Cortex of kidney (tissue), 1 donor: ENCODE results near the gene UNC13A.
"Not testable (repeated sequence)": the region's sequence is repeated elsewhere in the genome, so short reads cannot be mapped to it uniquely, and the experiment has no call there.

Source experiments
- DNase-seq: peaks from one replicate; lab custom pipeline; 2025; lab: John Stamatoyannopoulos, UW

UNC13A gene

GRCh38 chr19:17604372-17605025, 83.7 kb downstream of the UNC13A start:
- no peak for DNase-seq

- DNase-seq, result no peak
Measured at GRCh38 chr19:17602872-17603510, 85.2 kb downstream of the UNC13A start.

- DNase-seq, result no peak
Measured at GRCh38 chr19:17602217-17602616, 85.9 kb downstream of the UNC13A start.

GRCh38 chr19:17601683-17602082, 86.5 kb downstream of the UNC13A start:
- DNase-seq, result no peak

GRCh38 chr19:17599780-17600179, 88.4 kb downstream of the UNC13A start:
- no peak for DNase-seq

GRCh38 chr19:17598953-17599352, 89.2 kb downstream of the UNC13A start:
- no peak for DNase-seq

- not testable (repeated sequence) for DNase-seq
Measured at GRCh38 chr19:17598063-17598462, 90.1 kb downstream of the UNC13A start.

GRCh38 chr19:17594296-17594695, 93.9 kb downstream of the UNC13A start:
- not testable (repeated sequence) for DNase-seq

- no peak for DNase-seq
Measured at GRCh38 chr19:17590866-17591265, 97.3 kb downstream of the UNC13A start.

- not testable (repeated sequence) for DNase-seq
Measured at GRCh38 chr19:17585395-17585794, 102.8 kb downstream of the UNC13A start.

GRCh38 chr19:17584132-17584531, 104.0 kb downstream of the UNC13A start:
- no peak for DNase-seq

- DNase-seq, result no peak
Measured at GRCh38 chr19:17582613-17583012, 105.5 kb downstream of the UNC13A start.

GRCh38 chr19:17581211-17581874, 106.8 kb downstream of the UNC13A start:
- no peak for DNase-seq

- DNase-seq, result no peak
Measured at GRCh38 chr19:17580470-17581144, 107.5 kb downstream of the UNC13A start.

GRCh38 chr19:17579661-17580244, 108.4 kb downstream of the UNC13A start:
- DNase-seq, result no peak

GRCh38 chr19:17577457-17578097, 110.6 kb downstream of the UNC13A start:
- DNase-seq, result no peak

GRCh38 chr19:17576758-17577456, 111.2 kb downstream of the UNC13A start:
- DNase-seq, result no peak

- no peak for DNase-seq
Measured at GRCh38 chr19:17575871-17576757, 112.0 kb downstream of the UNC13A start.

- no peak for DNase-seq
Measured at GRCh38 chr19:17572638-17573037, 115.5 kb downstream of the UNC13A start.

GRCh38 chr19:17570791-17571190, 117.4 kb downstream of the UNC13A start:
- no peak for DNase-seq
